ENCODE measurements around the gene GSK3A.

GSK3A gene

DNA sequence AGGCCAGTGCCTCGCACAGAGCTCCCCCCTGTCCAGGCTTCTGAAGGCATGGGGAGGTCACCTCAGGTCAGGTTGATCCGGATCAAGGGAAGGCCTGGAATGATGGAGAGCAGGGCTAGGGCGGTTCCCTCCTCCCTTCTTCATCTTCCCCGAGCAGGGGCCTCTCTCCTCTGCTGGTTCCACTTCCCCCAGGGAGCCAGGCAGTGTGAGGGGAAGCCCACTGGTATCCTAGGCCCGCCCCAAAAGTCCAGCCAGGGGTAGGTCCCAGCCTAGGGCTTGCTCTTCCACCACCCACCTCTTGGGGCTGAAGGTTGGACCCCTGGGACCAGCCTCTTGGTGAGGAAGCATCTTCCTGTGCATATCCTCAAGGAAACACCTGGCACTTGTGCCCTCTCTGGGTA is 43.1 kb upstream of the GSK3A start:
- no peaks in the 10 kb centered on the region for H3K27me3 ChIP-seq (ENCODE audit: control insufficient read depth, insufficient read depth, low read length)
- no peak overlapping the region for H3K9ac ChIP-seq (ENCODE audit: low read length)
- peak overlapping the region; percentile 77 for H3K27ac ChIP-seq (ENCODE audit: low read depth, low read length)
- H3K4me1 ChIP-seq (ENCODE audit: control insufficient read depth, insufficient read depth, low read length) = peaks cover 36% of the 10 kb centered on the region
- peaks cover 27% of the 10 kb centered on the region for H3K36me3 ChIP-seq (ENCODE audit: control insufficient read depth, insufficient read depth, low read length)
- peak overlapping the region; percentile 79 for H3K4me3 ChIP-seq (ENCODE audit: low read length)

DNA sequence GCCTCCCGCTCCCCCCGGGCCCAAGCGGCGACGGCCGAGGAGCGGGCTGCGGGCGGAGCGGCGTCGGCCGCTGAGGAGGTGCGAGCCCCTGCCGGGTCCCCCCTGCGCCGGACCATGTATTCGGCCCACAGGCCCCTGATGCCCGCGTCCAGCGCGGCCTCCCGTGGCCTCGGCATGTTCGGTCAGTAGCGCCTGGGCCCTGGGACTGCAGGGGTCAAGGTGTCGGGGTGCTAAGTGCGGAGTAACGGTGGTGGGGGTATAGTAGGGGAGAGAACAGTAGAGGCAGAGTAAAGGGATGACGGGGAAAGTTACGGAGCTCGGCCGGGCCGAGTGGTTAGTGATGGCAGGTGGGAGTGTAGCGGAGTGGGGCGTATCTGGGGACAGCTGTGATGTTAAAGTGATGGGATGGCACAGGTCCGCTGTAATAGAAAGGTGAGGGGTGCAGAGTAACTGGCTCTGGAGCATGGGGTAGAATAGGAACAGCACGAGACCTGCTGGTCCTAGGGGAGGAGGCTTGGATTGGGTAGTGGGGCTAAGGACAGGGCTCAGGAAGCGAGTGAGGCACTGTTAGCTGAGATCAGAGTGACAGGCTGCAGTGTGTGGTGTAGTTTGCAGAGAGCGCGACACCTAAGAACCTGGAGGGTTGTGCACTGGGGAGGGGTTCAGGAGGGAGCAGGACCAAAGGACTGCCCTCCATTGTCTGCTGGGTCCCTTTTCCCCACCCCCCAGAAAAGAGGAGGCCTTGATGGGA is 42.4 kb upstream of the GSK3A start:
- Histone ChIP-seq H3K4me1 (ENCODE audit: control insufficient read depth, insufficient read depth, low read length) (peaks cover 36% of the 10 kb centered on the region), H3K4me3 (ENCODE audit: low read length) (peak overlapping the region; percentile 79), H3K36me3 (ENCODE audit: control insufficient read depth, insufficient read depth, low read length) (peaks cover 20% of the 10 kb centered on the region), H3K9ac (ENCODE audit: low read length) (peak overlapping the region; percentile 67), H3K27ac (ENCODE audit: low read depth, low read length) (peak overlapping the region; percentile 77), H3K27me3 (ENCODE audit: control insufficient read depth, insufficient read depth, low read length) (no peaks in the 10 kb centered on the region)

DNA sequence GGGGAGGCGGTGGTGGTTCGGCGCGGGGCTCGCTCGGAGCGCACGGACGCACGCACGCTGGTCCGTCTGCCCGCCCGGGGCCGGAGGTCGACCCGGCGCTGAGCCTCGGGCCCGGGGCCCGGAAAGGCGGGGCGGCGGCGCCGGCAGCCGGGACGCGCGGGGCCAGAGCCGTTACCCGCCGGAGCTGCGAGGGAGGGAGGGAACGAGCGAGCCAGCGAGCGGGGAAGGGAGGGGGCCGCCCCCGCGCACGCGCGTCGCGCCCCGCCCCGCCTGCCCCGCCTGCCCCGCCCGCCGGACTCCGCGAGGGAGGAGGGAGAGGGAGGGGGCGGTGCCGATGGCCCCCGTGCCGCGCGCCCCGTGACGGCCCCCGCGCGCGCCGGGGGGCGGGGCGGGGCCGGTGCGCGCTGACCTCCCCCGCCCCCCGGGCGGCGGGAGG is 41.7 kb upstream of the GSK3A start:
- Histone ChIP-seq H3K4me3 (ENCODE audit: low read length) (peak overlapping the region; percentile 59), H3K27me3 (ENCODE audit: control insufficient read depth, insufficient read depth, low read length) (no peaks in the 10 kb centered on the region), H3K4me1 (ENCODE audit: control insufficient read depth, insufficient read depth, low read length) (peaks cover 42% of the 10 kb centered on the region), H3K27ac (ENCODE audit: low read depth, low read length) (peak overlapping the region; percentile 72), H3K36me3 (ENCODE audit: control insufficient read depth, insufficient read depth, low read length) (peaks cover 14% of the 10 kb centered on the region), H3K9ac (ENCODE audit: low read length) (no peak overlapping the region)

DNA sequence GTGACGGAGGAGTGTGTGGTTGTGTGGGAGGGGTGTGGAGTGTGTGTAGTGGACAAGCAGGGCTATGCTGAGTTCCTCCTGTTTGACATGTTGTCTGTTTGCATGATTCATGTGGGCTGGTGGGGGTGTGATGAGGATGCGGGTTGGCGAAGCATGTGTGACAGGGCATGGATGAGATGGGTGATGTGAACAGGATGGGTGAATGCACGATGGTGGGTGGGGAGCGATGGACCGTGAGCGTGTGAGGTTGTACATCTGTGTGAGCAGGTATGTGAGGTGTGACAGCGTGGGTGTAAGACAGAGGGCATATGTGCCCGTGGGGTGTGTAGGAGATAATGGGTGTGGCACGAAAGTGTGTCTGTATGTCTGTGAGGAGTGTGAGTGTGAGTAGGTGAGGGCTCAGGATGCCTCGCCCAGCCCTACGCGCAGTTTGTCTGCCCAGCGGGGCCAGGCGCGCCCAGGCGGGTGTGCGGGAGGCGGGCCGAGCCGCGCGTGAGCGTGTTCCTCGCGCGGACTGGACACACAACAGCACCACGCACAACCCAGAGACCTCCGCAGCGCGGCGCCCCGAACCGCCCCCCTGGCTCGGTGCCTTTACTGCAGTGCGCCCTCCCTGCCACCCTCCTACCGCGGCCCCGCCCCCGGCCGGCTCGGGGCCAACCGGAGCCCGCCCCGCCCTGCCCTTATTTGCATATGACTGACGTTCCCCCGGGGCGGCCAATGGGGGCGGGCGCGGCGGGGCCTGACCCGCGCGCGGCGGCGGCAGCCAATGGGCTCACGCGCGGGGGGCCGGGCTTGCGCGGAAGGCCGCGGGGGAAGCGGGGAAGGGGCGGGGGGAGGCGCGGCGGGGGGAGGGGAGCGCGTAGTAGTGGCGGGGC is 41.0 kb upstream of the GSK3A start:
- Histone ChIP-seq H3K4me1 (ENCODE audit: control insufficient read depth, insufficient read depth, low read length) (peaks cover 49% of the 10 kb centered on the region), H3K4me3 (ENCODE audit: low read length) (peak overlapping the region; percentile 73), H3K9ac (ENCODE audit: low read length) (peak overlapping the region; percentile 36), H3K27me3 (ENCODE audit: control insufficient read depth, insufficient read depth, low read length) (no peaks in the 10 kb centered on the region), H3K36me3 (ENCODE audit: control insufficient read depth, insufficient read depth, low read length) (peaks cover 9% of the 10 kb centered on the region), H3K27ac (ENCODE audit: low read depth, low read length) (peak overlapping the region; percentile 82)

DNA sequence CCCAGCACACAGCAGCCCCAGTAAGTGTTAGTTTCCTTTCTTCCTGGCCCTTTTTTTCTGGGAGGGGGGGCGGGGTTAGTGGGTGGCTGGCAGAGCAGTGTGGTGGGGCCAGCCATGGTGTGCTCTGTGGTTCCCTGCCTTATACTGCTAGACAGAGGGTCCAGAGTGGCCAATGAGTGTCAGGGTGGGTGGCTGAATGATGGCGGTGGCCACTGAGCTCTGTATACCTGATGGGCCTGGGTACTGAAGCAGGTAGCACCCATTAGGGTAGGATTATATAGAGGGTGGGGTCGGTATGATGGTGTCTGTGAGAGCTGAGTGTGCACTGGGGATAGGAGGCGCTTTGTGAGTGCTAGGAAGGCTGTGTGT is 40.4 kb upstream of the GSK3A start:
- peaks cover 5% of the 10 kb centered on the region for H3K36me3 ChIP-seq (ENCODE audit: control insufficient read depth, insufficient read depth, low read length)
- no peaks in the 10 kb centered on the region for H3K27me3 ChIP-seq (ENCODE audit: control insufficient read depth, insufficient read depth, low read length)
- H3K4me3 ChIP-seq (ENCODE audit: low read length) = peak overlapping the region; percentile 73
- peaks cover 55% of the 10 kb centered on the region for H3K4me1 ChIP-seq (ENCODE audit: control insufficient read depth, insufficient read depth, low read length)
- no peak overlapping the region for H3K9ac ChIP-seq (ENCODE audit: low read length)
- peak overlapping the region; percentile 82 for H3K27ac ChIP-seq (ENCODE audit: low read depth, low read length)

DNA sequence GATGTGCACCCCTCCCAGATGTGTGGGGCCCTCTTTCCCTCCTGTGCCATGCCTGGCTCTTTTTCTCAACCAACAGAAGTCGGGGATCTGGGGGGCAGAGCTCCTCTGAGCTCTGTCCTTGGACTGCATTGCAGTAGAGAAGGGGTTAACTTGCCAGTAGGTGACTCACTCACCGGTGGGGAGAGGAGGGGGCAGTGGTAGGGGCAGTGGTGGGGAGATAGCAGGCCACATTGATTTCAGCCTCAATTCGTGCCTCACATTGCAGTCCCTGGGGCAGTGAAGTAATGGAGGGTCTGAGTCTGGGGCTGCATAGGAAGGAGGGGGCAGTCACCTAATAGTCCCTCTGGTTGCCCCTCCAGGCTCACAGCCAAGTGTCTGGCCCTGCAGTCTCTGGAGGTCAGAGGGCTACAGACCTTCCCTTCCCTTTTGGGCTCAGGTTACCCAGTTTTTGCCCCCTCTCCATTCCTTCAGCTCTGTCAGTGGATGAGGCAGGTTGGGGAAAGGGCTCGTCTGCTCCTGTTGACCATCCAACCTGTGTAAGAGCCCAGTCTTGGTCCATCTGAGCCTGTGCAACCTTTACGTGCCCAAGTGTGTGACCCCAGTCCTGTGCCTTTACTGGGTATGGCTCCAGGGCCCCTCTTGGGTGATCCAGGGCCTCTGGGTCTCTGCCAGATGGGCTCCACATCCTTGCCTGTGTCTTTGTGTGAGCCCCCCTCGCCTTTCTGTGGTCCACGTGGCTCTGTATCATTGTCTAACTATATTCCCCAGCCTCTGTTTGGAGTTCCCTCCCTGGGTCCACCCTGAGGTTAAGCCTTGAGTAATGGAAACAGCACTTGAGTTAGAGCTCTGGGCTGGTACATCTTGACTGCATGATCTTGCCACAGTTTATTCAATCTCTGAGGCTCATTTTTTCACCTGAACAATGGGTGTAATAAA is 39.7 kb upstream of the GSK3A start:
- no peaks in the 10 kb centered on the region for H3K36me3 ChIP-seq (ENCODE audit: control insufficient read depth, insufficient read depth, low read length)
- peak overlapping the region; percentile 93 for H3K27ac ChIP-seq (ENCODE audit: low read depth, low read length)
- H3K4me3 ChIP-seq (ENCODE audit: low read length) = no peak overlapping the region
- no peak overlapping the region for H3K9ac ChIP-seq (ENCODE audit: low read length)
- peaks cover 60% of the 10 kb centered on the region for H3K4me1 ChIP-seq (ENCODE audit: control insufficient read depth, insufficient read depth, low read length)
- H3K27me3 ChIP-seq (ENCODE audit: control insufficient read depth, insufficient read depth, low read length) = no peaks in the 10 kb centered on the region

DNA sequence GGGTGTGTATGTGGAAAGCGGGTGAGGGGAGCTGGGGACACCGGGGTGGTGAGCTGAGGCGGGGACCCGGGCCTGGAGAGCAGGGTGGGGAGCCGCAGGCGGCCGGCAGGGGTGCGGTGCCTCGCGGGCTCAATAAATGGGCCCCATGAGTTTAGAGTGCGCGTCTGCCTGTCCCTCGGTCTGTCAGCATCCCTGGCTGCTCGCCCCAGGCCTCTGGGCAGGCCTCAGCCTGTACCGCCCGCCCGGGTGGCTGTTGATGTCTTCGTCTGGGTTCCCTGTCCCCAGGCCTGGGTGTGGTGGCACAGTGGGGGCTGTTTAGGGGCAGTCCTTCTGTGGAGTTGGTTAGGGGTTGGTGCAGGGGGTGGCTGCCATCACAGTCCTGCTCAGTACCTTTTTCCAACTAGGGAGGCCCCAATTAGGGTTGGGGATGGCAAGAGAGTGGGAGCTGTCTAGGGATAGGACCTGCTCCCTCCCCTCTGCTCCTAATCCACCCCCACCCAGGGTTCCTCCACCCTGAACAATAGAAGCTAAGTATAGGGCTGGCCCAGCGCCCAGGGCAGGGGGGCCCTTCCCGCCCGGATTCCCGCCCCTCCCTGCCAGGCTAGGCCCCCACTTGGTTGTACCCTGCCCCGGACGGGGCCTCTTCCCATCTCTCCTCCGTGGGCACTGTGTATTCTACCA is 38.9 kb upstream of the GSK3A start:
- peak overlapping the region; percentile 50 for H3K4me3 ChIP-seq (ENCODE audit: low read length)
- peaks cover 60% of the 10 kb centered on the region for H3K4me1 ChIP-seq (ENCODE audit: control insufficient read depth, insufficient read depth, low read length)
- no peaks in the 10 kb centered on the region for H3K27me3 ChIP-seq (ENCODE audit: control insufficient read depth, insufficient read depth, low read length)
- H3K36me3 ChIP-seq (ENCODE audit: control insufficient read depth, insufficient read depth, low read length) = no peaks in the 10 kb centered on the region
- H3K9ac ChIP-seq (ENCODE audit: low read length) = no peak overlapping the region
- peak overlapping the region; percentile 93 for H3K27ac ChIP-seq (ENCODE audit: low read depth, low read length)

DNA sequence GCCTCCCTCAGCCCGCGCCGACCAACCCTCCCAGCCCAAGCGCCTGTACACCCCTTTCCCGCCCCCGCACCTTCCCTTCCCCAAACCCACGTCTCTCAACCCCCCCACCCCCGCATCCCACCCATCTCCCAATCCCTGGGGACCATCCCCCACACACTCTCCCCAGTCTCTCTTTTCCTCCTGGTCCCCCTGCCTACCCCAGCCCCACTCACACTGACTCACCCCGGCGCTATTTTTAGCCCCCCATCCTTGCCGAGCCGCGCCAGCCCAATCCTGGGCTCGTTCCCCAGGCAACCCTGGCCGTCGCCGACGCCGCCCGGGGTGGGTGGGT is 38.4 kb upstream of the GSK3A start:
- Histone ChIP-seq H3K27me3 (ENCODE audit: control insufficient read depth, insufficient read depth, low read length) (no peaks in the 10 kb centered on the region), H3K4me1 (ENCODE audit: control insufficient read depth, insufficient read depth, low read length) (peaks cover 55% of the 10 kb centered on the region), H3K4me3 (ENCODE audit: low read length) (peak overlapping the region; percentile 82), H3K36me3 (ENCODE audit: control insufficient read depth, insufficient read depth, low read length) (no peaks in the 10 kb centered on the region), H3K9ac (ENCODE audit: low read length) (no peak overlapping the region), H3K27ac (ENCODE audit: low read depth, low read length) (peak overlapping the region; percentile 93)

DNA sequence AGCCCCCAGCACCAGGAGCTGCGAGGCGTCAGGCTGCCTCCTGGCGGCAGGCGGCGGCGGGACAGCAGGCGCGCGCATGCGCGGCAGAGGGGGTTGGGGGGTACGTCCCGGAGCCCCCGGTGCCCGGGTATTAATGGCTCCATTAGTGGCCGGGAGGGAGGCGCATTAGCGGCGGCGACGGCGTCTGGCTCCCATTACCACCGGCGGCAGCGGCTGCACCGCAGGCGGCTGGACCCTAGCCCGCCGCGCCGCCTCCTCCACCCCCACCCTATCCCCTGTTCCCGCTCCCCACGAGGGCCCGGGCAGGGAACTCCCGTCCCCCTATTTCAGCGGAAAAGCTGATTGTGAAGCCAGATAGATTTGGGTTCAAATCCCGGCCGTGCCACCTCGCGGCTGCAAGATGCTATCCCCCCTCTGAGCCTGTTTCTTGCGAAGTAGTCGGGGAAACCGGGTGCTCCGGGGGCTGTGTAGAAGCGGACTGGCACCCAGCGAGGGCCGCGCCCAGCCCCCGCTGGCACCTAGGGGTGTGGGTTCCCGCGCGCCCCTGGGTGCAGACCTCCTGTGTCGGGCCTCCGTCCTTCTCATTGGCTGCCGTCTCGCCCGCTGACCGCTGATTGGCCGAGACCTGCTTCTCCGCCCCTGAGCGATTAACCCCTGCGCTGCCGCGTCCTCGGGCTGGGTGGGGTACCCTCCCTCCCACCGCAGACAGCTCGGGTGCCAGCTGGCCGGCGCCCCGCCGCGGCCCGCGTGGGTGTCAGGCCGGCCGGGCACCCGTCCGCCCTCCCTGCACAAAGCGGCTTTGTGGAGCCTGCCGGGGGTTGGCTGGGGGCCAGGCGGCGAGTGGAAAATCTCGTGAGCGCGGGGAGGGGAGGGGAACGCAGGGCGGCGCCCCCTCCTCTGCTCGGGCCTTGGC is 37.8 kb upstream of the GSK3A start:
- peaks cover 51% of the 10 kb centered on the region for H3K4me1 ChIP-seq (ENCODE audit: control insufficient read depth, insufficient read depth, low read length)
- no peaks in the 10 kb centered on the region for H3K27me3 ChIP-seq (ENCODE audit: control insufficient read depth, insufficient read depth, low read length)
- peak overlapping the region; percentile 47 for H3K9ac ChIP-seq (ENCODE audit: low read length)
- H3K36me3 ChIP-seq (ENCODE audit: control insufficient read depth, insufficient read depth, low read length) = no peaks in the 10 kb centered on the region
- peak overlapping the region; percentile 82 for H3K4me3 ChIP-seq (ENCODE audit: low read length)
- H3K27ac ChIP-seq (ENCODE audit: low read depth, low read length) = peak overlapping the region; percentile 93

DNA sequence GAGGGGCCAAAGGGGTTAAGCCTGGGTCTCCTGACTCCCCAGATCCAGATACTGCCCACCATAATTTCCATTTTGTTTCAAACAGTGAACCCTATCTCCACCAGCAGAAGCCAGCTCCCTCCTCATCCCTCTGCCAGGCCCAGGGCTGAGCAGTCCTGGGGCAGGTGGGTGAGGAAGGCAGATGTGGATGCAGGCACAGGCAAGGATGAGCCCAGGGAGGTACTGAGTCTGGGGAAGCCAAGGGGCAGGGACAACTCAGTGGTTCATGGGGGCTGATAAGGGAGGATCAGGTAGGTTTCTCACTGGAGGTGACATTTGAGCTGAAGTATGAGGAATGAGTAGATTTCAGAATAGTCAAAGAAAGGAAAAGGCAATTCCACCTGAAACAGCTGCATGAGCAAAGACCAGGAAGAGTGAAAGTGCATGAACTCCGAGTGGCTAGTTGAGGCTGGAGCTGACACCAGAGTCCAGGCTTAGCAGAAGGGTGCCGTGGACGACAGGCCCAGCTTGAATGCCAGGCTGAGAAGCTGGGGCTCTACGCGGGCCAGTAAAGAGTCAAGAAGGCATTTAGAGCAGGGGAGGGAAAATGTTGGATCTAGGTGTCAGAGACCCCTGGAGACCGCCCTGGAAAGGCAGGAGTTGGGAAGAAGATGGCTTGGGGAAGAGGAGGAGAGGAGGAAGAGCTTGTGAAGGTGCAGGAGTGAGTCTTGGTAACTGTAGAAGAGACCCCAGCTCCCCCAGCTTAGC is 36.9 kb upstream of the GSK3A start:
- Histone ChIP-seq H3K4me1 (ENCODE audit: control insufficient read depth, insufficient read depth, low read length) (peaks cover 47% of the 10 kb centered on the region), H3K27me3 (ENCODE audit: control insufficient read depth, insufficient read depth, low read length) (no peaks in the 10 kb centered on the region), H3K4me3 (ENCODE audit: low read length) (peak overlapping the region; percentile 82), H3K9ac (ENCODE audit: low read length) (peak overlapping the region; percentile 14), H3K27ac (ENCODE audit: low read depth, low read length) (peak overlapping the region; percentile 93), H3K36me3 (ENCODE audit: control insufficient read depth, insufficient read depth, low read length) (peaks cover under 1% of the 10 kb centered on the region)

Data from rectal smooth muscle tissue (tissue), 1 donor.